Stimulated activated CD8-positive, alpha-beta memory T cell treated with anti-CD3 and anti-CD28 coated beads, Interleukin-15, amount 100 ng/mL, for 48 hours (primary cell): ENCODE measurements around the gene MIR17HG.

Experiments
- DNase-seq, 2 donors: peaks; one replicate each; pipeline ENCODE4 v3.0.0-alpha.2; 2020; ENCODE audit warnings: low read depth in 2 of 2

Gene MIR17HG

GRCh38 chr13:91368676-91369440, 21.4 kb downstream of the MIR17HG start:
- no peak for DNase-seq

- DNase-seq = peak in 1 of 2 donors; percentile 15
Observed at GRCh38 chr13:91369441-91369831, 21.9 kb downstream of the MIR17HG start.

- DNase-seq = no peak
Observed at GRCh38 chr13:91370501-91370900, 23.0 kb downstream of the MIR17HG start.

- no peak for DNase-seq
Observed at GRCh38 chr13:91372911-91373310, 25.4 kb downstream of the MIR17HG start.

- no peak for DNase-seq
Observed at GRCh38 chr13:91375116-91375729, 27.7 kb downstream of the MIR17HG start.

GRCh38 chr13:91381371-91381770, 33.9 kb downstream of the MIR17HG start:
- DNase-seq = no peak

- DNase-seq = no peak
Observed at GRCh38 chr13:91383836-91384235, 36.3 kb downstream of the MIR17HG start.

- no peak for DNase-seq
Observed at GRCh38 chr13:91384896-91385295, 37.4 kb downstream of the MIR17HG start.

- DNase-seq = no peak
Observed at GRCh38 chr13:91389186-91389585, 41.7 kb downstream of the MIR17HG start.

GRCh38 chr13:91397595-91397994, 50.1 kb downstream of the MIR17HG start:
- no peak for DNase-seq

- peak; percentile 72 to 80 for DNase-seq
Observed at GRCh38 chr13:91398413-91399188, 51.1 kb downstream of the MIR17HG start, which contains the start of gene GPC5. TSS of gene GPC5 (plus strand) at chr13:91398621.

GRCh38 chr13:91399189-91400062, 51.9 kb downstream of the MIR17HG start:
- no peak for DNase-seq

- DNase-seq = no peak
Observed at GRCh38 chr13:91400063-91400399, 52.5 kb downstream of the MIR17HG start.

- DNase-seq = no peak
Observed at GRCh38 chr13:91400671-91401070, 53.2 kb downstream of the MIR17HG start.

- DNase-seq = no peak
Observed at GRCh38 chr13:91401920-91402319, 54.4 kb downstream of the MIR17HG start.
